ENCODE measurements around the gene TMEM54.

DNA sequence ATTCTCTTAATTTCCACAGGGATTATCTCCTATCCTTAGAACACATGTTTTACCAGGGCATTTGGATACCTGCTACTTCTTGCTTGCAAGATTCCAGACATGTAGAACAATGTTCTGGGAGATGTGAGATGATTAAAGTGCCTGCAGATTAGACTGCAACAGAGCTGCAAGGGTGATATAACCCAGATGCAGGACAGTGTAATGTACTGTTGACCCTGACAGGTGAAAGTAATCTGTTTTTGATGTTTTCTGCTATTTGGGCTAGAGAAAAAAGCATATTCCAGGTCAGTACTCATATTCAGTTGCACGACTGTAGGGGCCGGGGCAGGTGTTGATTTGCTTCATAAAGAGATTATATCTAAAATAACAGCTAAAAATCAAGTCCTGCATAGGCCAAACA, 27.1 kb upstream of the TMEM54 start:
- TF ChIP-seq, protein P1, sequence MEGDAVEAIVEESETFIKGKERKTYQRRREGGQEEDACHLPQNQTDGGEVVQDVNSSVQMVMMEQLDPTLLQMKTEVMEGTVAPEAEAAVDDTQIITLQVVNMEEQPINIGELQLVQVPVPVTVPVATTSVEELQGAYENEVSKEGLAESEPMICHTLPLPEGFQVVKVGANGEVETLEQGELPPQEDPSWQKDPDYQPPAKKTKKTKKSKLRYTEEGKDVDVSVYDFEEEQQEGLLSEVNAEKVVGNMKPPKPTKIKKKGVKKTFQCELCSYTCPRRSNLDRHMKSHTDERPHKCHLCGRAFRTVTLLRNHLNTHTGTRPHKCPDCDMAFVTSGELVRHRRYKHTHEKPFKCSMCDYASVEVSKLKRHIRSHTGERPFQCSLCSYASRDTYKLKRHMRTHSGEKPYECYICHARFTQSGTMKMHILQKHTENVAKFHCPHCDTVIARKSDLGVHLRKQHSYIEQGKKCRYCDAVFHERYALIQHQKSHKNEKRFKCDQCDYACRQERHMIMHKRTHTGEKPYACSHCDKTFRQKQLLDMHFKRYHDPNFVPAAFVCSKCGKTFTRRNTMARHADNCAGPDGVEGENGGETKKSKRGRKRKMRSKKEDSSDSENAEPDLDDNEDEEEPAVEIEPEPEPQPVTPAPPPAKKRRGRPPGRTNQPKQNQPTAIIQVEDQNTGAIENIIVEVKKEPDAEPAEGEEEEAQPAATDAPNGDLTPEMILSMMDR (IDR thresholded peaks at IDR 0.05) = no peak
- no peak for TF ChIP-seq POLR2A (IDR thresholded peaks at IDR 0.05)
